C4-2B (cell line): ENCODE data around the gene PRIM2.

Experiments
- CTCF ChIP-seq: fragments of 450-650 bp; conservative IDR thresholded peaks from 2 replicates; pipeline ENCODE4 v1.5.1; 2017; ENCODE audit warnings: mild to moderate bottlenecking
- ZFX ChIP-seq: fragments of 450-650 bp; IDR thresholded peaks from 2 replicates; pipeline ENCODE4 v1.6.1; 2017

DNA sequence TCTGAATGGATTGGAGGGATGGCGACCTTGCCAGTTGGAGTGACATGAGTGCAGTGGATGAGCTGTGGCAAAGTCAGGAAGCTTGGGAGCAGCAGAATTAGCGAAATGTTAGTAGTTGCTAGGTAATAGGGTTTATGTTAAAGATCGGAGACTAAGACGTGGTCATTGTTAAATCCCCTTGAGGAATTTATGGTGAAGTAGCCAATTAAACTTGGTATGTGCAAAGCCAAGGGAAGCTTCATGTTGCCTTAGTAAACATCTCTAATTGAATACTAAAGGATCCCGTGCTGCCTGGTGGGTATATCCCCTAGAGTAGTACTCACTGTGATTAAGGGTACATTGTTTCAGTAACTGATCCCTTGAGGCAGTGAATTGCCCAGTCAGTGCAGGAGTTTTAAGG is 106.0 kb downstream of the PRIM2 start:
- TF ChIP-seq CTCF (no peak), ZFX (no peak)
